Astrocyte of the cerebellum (primary cell): ENCODE measurements around the gene ERFL.
A peak's percentile ranks its signal among the peaks of the same experiment; 100 is the strongest.

Experiments
- DNase-seq: peaks from one replicate; pipeline ENCODE4 v3.0.0-alpha.2; 2011; ENCODE audit warnings: low read depth
- H3K4me3 ChIP-seq: 2 replicates; pipeline ENCODE4 v1.5.1; 2011; ENCODE audit warnings: mild to moderate bottlenecking, low read depth, low read length, moderate library complexity
- in situ Hi-C: cut with HindIII; loops from 2 replicates; pipeline ENCODE4 v1.10.0; 2017; ENCODE audit warnings: low sequenced_read_pairs
- TF ChIP-seq, protein P1 (sequence below): IDR thresholded peaks from 2 replicates; pipeline ENCODE4 v1.5.1; 2012; ENCODE audit warnings: low read length, low read depth, moderate library complexity, mild to moderate bottlenecking; ENCODE audit errors: missing control alignments

The ERFL gene

DNA sequence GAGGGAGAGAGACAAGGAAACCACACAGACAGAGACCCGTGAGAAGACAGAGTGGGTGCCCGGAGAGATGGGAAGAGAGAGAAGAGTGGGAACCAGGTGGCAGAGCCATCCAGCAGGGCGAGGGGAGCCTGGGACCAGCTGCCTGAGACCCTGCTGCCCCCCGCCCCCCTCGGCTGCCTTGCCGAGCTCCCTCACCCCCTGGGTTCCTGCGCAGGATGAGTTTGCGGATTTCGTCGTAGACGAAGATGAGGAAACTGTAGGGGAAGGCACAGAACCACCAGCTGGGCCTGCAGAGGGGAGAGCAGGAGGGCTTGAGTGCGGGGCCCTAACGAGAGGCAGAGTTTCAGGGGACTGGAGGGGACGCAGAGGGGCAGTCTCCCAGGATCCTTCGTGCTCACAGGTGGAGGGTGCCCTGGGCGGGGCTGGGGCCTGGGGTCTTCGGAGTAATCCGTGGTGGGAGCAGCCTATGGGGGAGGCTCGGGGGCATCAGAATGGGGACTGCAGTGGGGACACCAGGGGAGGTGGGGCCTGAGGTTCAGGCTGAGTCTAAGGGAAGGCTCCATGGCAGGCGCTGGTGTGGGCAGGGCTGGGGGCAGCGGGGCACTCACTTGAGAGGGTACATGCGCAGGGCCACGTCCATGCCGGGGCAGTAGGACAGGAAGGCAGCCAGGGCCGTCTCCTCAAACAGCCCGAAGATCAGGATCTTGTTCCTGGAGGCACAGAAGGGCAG, 39.0 kb upstream of the ERFL start:
- TF ChIP-seq, protein P1, sequence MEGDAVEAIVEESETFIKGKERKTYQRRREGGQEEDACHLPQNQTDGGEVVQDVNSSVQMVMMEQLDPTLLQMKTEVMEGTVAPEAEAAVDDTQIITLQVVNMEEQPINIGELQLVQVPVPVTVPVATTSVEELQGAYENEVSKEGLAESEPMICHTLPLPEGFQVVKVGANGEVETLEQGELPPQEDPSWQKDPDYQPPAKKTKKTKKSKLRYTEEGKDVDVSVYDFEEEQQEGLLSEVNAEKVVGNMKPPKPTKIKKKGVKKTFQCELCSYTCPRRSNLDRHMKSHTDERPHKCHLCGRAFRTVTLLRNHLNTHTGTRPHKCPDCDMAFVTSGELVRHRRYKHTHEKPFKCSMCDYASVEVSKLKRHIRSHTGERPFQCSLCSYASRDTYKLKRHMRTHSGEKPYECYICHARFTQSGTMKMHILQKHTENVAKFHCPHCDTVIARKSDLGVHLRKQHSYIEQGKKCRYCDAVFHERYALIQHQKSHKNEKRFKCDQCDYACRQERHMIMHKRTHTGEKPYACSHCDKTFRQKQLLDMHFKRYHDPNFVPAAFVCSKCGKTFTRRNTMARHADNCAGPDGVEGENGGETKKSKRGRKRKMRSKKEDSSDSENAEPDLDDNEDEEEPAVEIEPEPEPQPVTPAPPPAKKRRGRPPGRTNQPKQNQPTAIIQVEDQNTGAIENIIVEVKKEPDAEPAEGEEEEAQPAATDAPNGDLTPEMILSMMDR: no peak
- no peak overlapping the region for H3K4me3 ChIP-seq
- in situ Hi-C loops: no loop called here
- no peak for DNase-seq

- TF ChIP-seq, protein P1: no peak
- no peak for DNase-seq
- in situ Hi-C loops: no loop called here
- H3K4me3 ChIP-seq: no peak overlapping the region
These were observed 36.9 kb upstream of the ERFL start for GRCh38 chr19:41965106-41965505.

DNA sequence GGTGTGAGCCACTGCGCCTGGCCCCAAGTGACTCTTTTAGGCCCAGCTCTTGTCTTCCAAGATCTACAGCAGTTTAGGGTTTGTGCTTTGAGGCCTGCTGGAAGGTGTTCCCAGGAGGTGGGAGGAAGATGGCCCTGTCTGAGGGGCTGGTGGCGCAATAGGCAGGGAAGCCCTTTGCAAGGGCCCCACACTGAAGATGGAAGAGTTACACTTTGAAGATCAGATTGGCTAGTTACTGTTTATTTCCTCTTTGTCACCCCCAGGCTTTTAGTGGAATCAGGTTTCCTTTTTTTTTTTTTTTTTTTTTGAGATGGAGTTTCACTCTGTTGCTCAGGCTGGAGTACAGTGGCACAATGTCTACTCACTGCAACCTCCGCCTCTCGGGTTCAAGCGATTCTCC, 32.7 kb upstream of the ERFL start:
- TF ChIP-seq, protein P1: no peak
- in situ Hi-C loops: no loop called here
- H3K4me3 ChIP-seq: no peak overlapping the region
- DNase-seq: no peak

- in situ Hi-C loops: no loop called here
- peak within 1 kb of the TSS; percentile 98 for H3K4me3 ChIP-seq
- DNase-seq: peak; percentile 81
- TF ChIP-seq, protein P1: peak; percentile 21
These were observed 31.1 kb upstream of the ERFL start, which contains the start of gene RABAC1 for GRCh38 chr19:41959056-41960053. Gene RABAC1, minus strand, starts transcription at chr19:41959321. Its CDS starts 29 bp downstream, at chr19:41959292.

DNA sequence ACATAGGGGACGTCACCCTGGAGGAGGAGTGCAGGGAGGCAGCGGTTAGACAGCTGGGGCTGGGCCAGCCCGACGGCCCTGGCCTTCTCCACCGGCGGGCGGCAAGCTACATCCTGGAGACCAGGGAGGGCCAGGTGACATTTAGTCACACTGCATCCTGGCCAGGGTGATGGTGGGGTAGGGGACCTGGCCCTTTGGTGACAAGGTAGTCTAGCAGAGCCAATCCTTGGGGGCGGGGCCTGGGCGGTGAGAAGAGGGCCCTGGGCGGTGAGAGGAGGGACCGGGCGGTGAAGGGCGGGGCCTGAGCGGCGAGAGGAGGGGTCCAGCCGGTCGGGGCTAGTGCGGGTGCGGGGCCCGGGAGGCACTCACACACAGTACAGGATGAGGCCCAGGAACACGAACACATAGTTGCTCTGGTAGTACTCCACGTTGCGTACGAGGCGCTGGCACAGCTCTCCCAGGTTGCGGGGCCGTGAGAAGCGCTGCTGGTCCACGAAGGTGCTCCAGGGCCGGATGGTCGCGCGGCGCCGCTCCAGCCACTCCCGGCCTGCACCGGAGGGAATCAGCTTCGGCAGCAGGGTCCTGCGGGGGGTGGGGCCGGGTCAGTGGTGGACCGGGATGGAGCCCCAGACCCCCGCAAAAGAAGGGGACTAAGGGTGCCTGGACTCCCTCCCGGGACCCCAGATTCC, 30.3 kb upstream of the ERFL start:
- peak overlapping the region; percentile 98 for H3K4me3 ChIP-seq
- peak; percentile 13 for DNase-seq
- in situ Hi-C loops: no loop called here
- TF ChIP-seq, protein P1: no peak

GRCh38 chr19:41957838-41958366, 29.7 kb upstream of the ERFL start:
- TF ChIP-seq, protein P1: peak; percentile 90
- DNase-seq: peak; percentile 67
- in situ Hi-C loops: no loop called here
- H3K4me3 ChIP-seq: peak overlapping the region; percentile 98
